IPS DF 19.7 (cell line): ENCODE measurements around the gene DAB2IP.

Source experiments
- DNase-seq: peaks from one replicate; pipeline ENCODE4 v3.0.0-alpha.2; 2013; ENCODE audit warnings: low read depth, low spot score

Gene DAB2IP

GRCh38 chr9:121758693-121759092, 107.3 kb downstream of the DAB2IP start:
- DNase-seq, result no peak

GRCh38 chr9:121759996-121760395, 108.6 kb downstream of the DAB2IP start:
- no peak for DNase-seq

- no peak for DNase-seq
Observed at GRCh38 chr9:121760571-121760970, 109.1 kb downstream of the DAB2IP start.

GRCh38 chr9:121763131-121763530, 111.7 kb downstream of the DAB2IP start:
- no peak for DNase-seq

GRCh38 chr9:121763561-121764370, 112.3 kb downstream of the DAB2IP start:
- no peak for DNase-seq

DNA sequence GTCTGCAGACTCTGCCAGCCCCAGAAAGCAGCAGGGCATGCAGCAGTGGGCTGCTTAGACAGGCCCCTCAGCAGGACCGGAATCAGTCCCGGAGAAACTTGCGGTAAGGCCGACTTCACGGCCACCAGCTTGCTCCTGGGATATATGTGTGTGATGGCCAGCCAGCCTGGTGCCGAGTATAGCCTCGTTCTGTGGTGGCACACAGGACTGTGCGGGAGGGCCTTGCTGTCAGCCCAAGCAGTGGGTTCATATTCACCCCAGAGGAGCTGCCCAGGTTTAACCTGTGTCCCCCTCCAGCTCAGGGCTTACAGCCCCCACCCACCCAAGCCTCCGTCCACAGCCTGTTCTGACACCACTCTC, 112.9 kb downstream of the DAB2IP start:
- no peak for DNase-seq

- no peak for DNase-seq
Observed at GRCh38 chr9:121765021-121765950, 113.9 kb downstream of the DAB2IP start.

- no peak for DNase-seq
Observed at GRCh38 chr9:121766081-121766683, 114.7 kb downstream of the DAB2IP start.

- no peak for DNase-seq
Observed at GRCh38 chr9:121767171-121767769, 115.8 kb downstream of the DAB2IP start.

- DNase-seq, result no peak
Observed at GRCh38 chr9:121768416-121769015, 117.1 kb downstream of the DAB2IP start.

- DNase-seq, result no peak
Observed at GRCh38 chr9:121769939-121770338, 118.5 kb downstream of the DAB2IP start.

- no peak for DNase-seq
Observed at GRCh38 chr9:121770415-121771273, 119.2 kb downstream of the DAB2IP start.

DNA sequence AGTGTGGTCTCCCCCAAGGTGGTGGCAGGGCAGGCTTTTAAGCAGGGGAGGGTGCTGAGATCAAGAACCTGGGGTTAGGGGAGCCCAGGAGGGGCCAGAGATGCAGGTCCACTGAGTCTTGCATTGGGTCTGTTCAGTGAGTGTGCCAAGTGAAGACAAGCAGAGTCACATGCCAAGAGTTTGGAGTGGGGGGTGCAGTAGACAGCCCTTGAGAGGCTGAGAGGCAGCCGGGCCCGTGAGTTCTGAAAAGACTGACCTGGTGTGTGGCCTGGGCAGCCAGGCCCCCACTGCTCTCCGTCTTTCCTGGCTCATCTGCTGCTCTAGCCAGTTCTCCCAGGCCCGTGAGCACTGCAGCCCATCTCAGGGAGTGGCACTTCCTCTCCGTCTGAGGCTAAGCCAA, 120.0 kb downstream of the DAB2IP start:
- no peak for DNase-seq

GRCh38 chr9:121771851-121772599, 120.6 kb downstream of the DAB2IP start:
- DNase-seq, result no peak

GRCh38 chr9:121772600-121773285, 121.3 kb downstream of the DAB2IP start:
- no peak for DNase-seq

- DNase-seq, result no peak
Observed at GRCh38 chr9:121773286-121773953, 122.0 kb downstream of the DAB2IP start.

GRCh38 chr9:121773954-121774714, 122.7 kb downstream of the DAB2IP start:
- DNase-seq, result no peak
